GM12874 (cell line): Measurements from ENCODE around the gene CMC1.

ENCODE experiments used
- TF ChIP-seq, protein P1 (sequence below): IDR thresholded peaks from 2 replicates; pipeline ENCODE4 v1.5.1; 2011; ENCODE audit warnings: low read depth, mild to moderate bottlenecking, control low read depth, low read length, moderate library complexity; ENCODE audit not compliant: insufficient read depth

CMC1 gene, protein sequence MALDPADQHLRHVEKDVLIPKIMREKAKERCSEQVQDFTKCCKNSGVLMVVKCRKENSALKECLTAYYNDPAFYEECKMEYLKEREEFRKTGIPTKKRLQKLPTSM

DNA sequence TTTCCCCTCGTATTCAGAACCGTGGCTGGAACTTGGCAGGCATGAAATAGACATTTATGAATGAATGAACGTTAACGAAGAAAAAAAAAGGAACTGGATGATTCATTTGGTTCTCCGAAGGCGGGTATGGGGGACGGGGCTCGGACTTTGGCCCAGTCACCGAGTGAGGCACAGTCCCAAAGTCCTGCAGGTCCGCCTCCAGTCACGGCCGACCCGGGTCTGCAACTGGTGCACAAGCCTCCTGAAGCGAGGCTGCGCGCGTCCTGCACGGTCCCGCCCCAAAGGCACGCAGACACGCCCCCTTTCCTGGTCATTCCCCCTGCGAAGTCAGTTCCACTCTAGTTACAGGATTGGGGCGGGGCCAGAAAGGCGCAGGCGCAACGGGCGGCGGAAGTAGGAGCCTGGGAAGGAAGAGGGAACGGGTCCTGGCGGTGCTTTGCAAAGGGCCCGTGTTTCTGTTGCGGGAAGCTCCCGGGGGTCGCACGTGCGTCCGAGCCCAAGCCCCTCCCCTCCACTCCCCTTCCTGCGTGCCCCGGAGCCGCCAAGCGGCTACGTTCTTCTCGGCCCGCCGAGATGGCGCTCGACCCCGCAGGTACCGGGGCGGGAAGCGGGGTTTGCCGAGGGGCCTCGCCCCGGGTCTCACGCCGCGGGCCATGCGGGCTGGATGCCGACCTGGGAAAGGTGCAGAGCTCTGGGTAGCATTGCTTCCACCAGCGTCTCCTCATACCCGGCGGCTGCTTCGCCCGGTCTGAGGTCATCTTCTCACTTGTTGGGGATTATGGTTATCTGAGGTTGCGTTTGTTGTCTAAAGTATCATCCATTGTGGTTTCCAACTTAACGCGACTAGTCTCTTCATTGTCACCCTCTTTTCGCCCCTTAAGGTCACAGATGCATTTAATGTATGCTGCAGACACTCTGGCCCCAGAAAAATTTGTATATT, at the start of gene CMC1:
TSS of gene CMC1 (plus strand) at position 399 of the 940 bp plus-strand sequence. CDS start at position 574, 175 bp downstream.
- TF ChIP-seq, protein P1, sequence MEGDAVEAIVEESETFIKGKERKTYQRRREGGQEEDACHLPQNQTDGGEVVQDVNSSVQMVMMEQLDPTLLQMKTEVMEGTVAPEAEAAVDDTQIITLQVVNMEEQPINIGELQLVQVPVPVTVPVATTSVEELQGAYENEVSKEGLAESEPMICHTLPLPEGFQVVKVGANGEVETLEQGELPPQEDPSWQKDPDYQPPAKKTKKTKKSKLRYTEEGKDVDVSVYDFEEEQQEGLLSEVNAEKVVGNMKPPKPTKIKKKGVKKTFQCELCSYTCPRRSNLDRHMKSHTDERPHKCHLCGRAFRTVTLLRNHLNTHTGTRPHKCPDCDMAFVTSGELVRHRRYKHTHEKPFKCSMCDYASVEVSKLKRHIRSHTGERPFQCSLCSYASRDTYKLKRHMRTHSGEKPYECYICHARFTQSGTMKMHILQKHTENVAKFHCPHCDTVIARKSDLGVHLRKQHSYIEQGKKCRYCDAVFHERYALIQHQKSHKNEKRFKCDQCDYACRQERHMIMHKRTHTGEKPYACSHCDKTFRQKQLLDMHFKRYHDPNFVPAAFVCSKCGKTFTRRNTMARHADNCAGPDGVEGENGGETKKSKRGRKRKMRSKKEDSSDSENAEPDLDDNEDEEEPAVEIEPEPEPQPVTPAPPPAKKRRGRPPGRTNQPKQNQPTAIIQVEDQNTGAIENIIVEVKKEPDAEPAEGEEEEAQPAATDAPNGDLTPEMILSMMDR, result no peak

DNA sequence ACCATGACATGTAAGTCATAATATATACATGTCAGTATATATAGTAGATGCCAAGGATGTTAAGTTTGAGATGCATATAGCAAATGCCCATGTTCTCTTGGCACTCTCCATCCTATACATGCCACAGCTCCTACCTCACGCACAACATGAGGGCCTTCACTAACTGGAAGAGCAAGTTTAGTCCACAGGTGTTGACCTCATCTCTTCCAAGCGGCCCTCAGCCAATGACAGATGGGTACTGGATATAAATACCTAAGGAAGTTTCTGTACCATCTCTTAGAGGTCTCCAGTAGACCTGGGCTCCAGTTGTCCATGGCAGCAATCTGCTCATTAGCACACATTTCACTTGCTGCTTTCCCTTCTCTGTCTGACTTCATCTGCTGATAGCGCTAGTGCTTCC, 43.3 kb upstream of the CMC1 start:
- TF ChIP-seq, protein P1, result no peak

DNA sequence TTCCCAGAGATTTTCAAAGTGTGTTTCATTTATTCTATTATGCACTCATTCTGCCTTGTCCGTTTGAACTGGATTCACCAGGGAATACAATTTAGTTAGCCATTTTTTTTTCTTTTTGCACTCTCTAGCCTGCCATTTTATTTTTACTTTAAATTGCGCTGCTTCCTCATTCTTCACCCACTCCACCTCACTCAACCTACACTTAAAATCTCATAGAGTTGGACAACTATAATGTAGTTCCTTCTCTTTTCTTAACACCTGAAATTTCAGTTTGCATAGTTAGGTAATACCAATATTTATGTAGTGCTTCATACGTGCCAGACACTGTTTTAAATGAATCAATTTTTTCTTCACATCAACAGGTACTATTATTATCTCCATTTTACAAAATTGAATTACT, 42.4 kb upstream of the CMC1 start:
- TF ChIP-seq, protein P1, result no peak

DNA sequence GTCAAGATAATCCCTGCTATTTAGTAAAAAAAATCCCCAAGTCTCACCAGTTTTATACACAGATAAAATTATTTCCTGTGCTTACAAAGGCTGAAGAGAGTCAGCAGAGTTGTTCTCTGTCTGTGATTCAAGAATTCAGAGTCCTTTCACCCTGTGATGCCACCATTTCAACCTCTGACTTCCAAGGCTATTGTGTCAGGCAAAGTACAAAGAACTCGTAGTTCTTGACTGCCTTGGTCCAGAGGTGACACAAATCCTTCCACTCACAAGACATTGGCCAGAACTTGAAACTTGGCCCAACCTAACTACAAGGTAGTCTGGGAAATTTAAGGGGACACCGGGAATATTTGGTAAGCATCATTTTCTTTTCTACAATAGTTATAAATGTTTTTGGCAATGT, 34.9 kb upstream of the CMC1 start:
- TF ChIP-seq, protein P1, result no peak

DNA sequence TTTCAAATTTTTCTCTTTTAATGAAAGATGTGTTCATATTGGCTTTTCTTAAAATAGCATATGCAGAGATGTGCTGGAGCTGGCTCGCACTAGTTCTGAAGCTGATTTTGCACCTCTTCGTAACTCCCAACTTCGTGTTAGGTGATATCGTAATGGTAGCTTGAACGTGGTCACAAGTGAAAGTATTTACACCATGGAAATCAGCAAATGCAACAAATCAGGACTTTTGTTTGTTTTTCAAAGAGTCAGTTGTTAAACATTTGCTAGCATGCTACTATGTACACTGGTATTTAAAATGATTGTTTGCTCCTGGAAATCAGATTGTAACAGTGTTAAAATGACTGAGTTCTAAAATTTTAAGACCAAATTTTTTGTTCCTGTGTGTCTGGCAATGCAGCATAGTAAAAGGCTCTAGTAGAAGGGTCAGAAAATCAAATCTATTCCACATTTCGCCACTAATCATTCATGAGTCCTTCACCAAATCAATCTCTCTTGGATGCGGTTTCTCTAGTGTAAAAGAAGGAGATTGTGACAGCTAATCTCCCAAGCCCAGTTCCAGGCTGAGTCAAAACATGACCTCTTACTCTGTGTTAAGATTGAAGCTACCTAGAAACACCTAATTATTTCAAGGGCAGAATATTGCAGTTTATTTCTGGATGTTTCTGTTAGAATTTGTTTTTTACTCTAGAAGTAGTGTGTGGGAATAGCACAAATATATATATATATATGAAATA, 34.3 kb upstream of the CMC1 start:
- TF ChIP-seq, protein P1, result no peak

DNA sequence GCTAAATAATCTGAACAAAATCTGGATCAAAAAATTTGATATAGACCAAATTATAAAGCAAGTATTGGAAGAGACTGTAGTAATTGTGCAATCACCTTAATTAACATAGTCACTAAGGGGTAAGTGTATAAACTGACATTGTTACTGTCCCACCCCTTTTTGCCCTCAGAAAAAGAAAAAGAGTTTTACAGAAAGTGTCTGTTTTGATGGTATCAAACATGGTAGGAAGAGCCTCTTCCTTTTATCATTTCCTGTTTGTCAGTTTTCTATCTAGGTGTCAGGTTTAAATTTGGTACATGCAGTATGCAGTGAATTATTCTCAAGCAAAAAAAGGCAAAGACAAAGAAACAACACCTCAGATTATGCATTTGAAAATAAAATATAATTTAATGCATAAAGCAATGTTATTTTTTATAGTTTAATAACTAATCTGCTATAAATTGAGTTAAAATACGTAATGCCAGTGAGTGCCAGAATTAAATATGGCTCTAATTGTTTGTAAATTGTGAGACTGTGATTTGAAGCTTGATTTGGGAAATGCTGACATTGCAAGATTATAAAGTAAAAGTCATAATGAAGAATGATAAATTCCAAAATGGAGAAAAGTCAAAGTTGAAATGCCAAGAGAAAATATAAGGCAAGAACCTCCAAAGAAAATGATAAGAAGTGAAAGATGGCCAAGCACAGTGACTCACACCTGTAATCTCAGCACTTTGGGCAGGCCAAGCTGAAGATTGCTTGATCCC, 30.3 kb upstream of the CMC1 start:
- TF ChIP-seq, protein P1, result no peak
